Femur (tissue), 1 donor: Measurements from ENCODE around the gene ZSCAN22.
A peak's percentile ranks its signal among the peaks of the same experiment; 100 is the strongest.

ENCODE experiments used
- DNase-seq: peaks from one replicate; pipeline ENCODE4 v3.0.0-alpha.2; 2017

Gene ZSCAN22

GRCh38 chr19:58379246-58379645 lies 52.5 kb downstream of the ZSCAN22 start:
- DNase-seq, result peak; percentile 17

GRCh38 chr19:58380037-58380661 lies 53.4 kb downstream of the ZSCAN22 start:
- DNase-seq, result no peak

GRCh38 chr19:58380662-58381459 lies 54.1 kb downstream of the ZSCAN22 start, which contains the start of gene ZNF837:
TSS of gene ZNF837 (minus strand) at chr19:58381030. CDS start at chr19:58369332, 11,698 bp downstream.
- DNase-seq, result peak; percentile 99

- peak; percentile 25 for DNase-seq
These were observed 54.8 kb downstream of the ZSCAN22 start for GRCh38 chr19:58381460-58382212.

GRCh38 chr19:58382997-58383603 lies 56.3 kb downstream of the ZSCAN22 start:
- DNase-seq, result peak; percentile 22

- DNase-seq, result peak; percentile 19
These were observed 58.6 kb downstream of the ZSCAN22 start for GRCh38 chr19:58385313-58385890.

- DNase-seq, result peak; percentile 45
These were observed 59.2 kb downstream of the ZSCAN22 start for GRCh38 chr19:58385891-58386575.

GRCh38 chr19:58386576-58387337 lies 60.0 kb downstream of the ZSCAN22 start, which contains the start of gene RPS5:
TSS of gene RPS5 (plus strand) at chr19:58387269. CDS start at chr19:58388138, 869 bp downstream.
- peak; percentile 98 for DNase-seq

- peak; percentile 17 for DNase-seq
These were observed 60.8 kb downstream of the ZSCAN22 start for GRCh38 chr19:58387338-58388174.

- no peak for DNase-seq
These were observed 61.4 kb downstream of the ZSCAN22 start for GRCh38 chr19:58388175-58388526.
